ENCODE data around the gene TMEM232. TPM values are rescaled to one million over a fixed set of nuclear protein-coding genes. Genes with fewer than 3 reads are reported as not detected.

Gene TMEM232
- total RNA-seq, 1 donor from 2014 or later = 6.9 TPM

- Mint-ChIP-seq H3K27me3 (peaks cover 37% of the 10 kb centered on the region), H3K36me3 (no peaks in the 10 kb centered on the region), H3K4me3 (no peak overlapping the region), H3K27ac (no peak overlapping the region), H3K9me3 (no peaks in the 10 kb centered on the region), H3K4me1 (ENCODE audit: unreplicated experiment) (peaks cover 3% of the 10 kb centered on the region)
- no peak for TF ChIP-seq CTCF (conservative IDR thresholded peaks at IDR 0.05)
- DNase-seq (ENCODE audit: extremely low spot score, unreplicated experiment) = no peak
Measured at GRCh38 chr5:110510146-110510545, 216.3 kb downstream of the TMEM232 start.

- H3K4me3 Mint-ChIP-seq = no peak overlapping the region
- no peak for TF ChIP-seq CTCF (conservative IDR thresholded peaks at IDR 0.05)
- DNase-seq (ENCODE audit: extremely low spot score, unreplicated experiment) = no peak
- H3K27ac Mint-ChIP-seq = no peak overlapping the region
- H3K9me3 Mint-ChIP-seq = no peaks in the 10 kb centered on the region
- peaks cover 32% of the 10 kb centered on the region for H3K27me3 Mint-ChIP-seq
- no peaks in the 10 kb centered on the region for H3K4me1 Mint-ChIP-seq (ENCODE audit: unreplicated experiment)
- H3K36me3 Mint-ChIP-seq = no peaks in the 10 kb centered on the region
Measured at GRCh38 chr5:110507972-110508371, 218.5 kb downstream of the TMEM232 start.

- DNase-seq (ENCODE audit: extremely low spot score, unreplicated experiment) = no peak
- no peak overlapping the region for H3K27ac Mint-ChIP-seq
- H3K27me3 Mint-ChIP-seq = peaks cover 33% of the 10 kb centered on the region
- TF ChIP-seq CTCF (conservative IDR thresholded peaks at IDR 0.05) = no peak
- H3K4me1 Mint-ChIP-seq (ENCODE audit: unreplicated experiment) = no peaks in the 10 kb centered on the region
- H3K36me3 Mint-ChIP-seq = no peaks in the 10 kb centered on the region
- no peaks in the 10 kb centered on the region for H3K9me3 Mint-ChIP-seq
- H3K4me3 Mint-ChIP-seq = no peak overlapping the region
Measured at GRCh38 chr5:110506378-110506777, 220.1 kb downstream of the TMEM232 start.

GRCh38 chr5:110496276-110496675, 230.2 kb downstream of the TMEM232 start:
- H3K27ac Mint-ChIP-seq = no peak overlapping the region
- DNase-seq (ENCODE audit: extremely low spot score, unreplicated experiment) = no peak
- no peak overlapping the region for H3K4me3 Mint-ChIP-seq
- H3K4me1 Mint-ChIP-seq (ENCODE audit: unreplicated experiment) = no peaks in the 10 kb centered on the region
- no peak for TF ChIP-seq CTCF (conservative IDR thresholded peaks at IDR 0.05)
- H3K27me3 Mint-ChIP-seq = peaks cover 9% of the 10 kb centered on the region
- H3K9me3 Mint-ChIP-seq = no peaks in the 10 kb centered on the region
- H3K36me3 Mint-ChIP-seq = no peaks in the 10 kb centered on the region

GRCh38 chr5:110492446-110492845, 234.0 kb downstream of the TMEM232 start:
- Mint-ChIP-seq H3K36me3 (no peaks in the 10 kb centered on the region), H3K9me3 (no peaks in the 10 kb centered on the region), H3K4me1 (ENCODE audit: unreplicated experiment) (no peaks in the 10 kb centered on the region), H3K4me3 (no peak overlapping the region), H3K27ac (no peak overlapping the region), H3K27me3 (peaks cover 4% of the 10 kb centered on the region)
- TF ChIP-seq CTCF (conservative IDR thresholded peaks at IDR 0.05) = no peak
- no peak for DNase-seq (ENCODE audit: extremely low spot score, unreplicated experiment)

GRCh38 chr5:110478895-110479294, 247.6 kb downstream of the TMEM232 start:
- no peak for DNase-seq (ENCODE audit: extremely low spot score, unreplicated experiment)
- H3K9me3 Mint-ChIP-seq = no peaks in the 10 kb centered on the region
- H3K27ac Mint-ChIP-seq = no peak overlapping the region
- H3K27me3 Mint-ChIP-seq = no peaks in the 10 kb centered on the region
- H3K36me3 Mint-ChIP-seq = no peaks in the 10 kb centered on the region
- TF ChIP-seq CTCF (conservative IDR thresholded peaks at IDR 0.05) = no peak
- H3K4me3 Mint-ChIP-seq = no peak overlapping the region
- H3K4me1 Mint-ChIP-seq (ENCODE audit: unreplicated experiment) = no peaks in the 10 kb centered on the region

Measured in type B pancreatic cell (in vitro differentiated cells).